H1 (cell line): ENCODE results near the gene GMPR. TPM values are rescaled to one million over a fixed set of nuclear protein-coding genes. Genes with fewer than 3 reads are reported as not detected.

Source experiments
- CTCF ChIA-PET: fragments of 300-600 bp; sonication (Branson Sonifier 250); formaldehyde crosslinking; loops from one replicate; lab custom pipeline; 2021; ENCODE audit not compliant: partially characterized antibody; lab: Charles Lee
- POLR2A ChIA-PET: fragments of 300-600 bp; sonication (Branson Sonifier 250); formaldehyde crosslinking; loops from one replicate; lab custom pipeline; 2021; ENCODE audit warnings: inconsistent platforms; ENCODE audit not compliant: partially characterized antibody; lab: Charles Lee
- DNase-seq, 2 experiments: peaks; one replicate each; pipeline versions ENCODE4 v3.0.0 to v3.0.0-alpha.2; 2010 to 2022; ENCODE audit warnings: low spot score in 2 of 2, low read depth in 1 of 2, mixed read lengths in 1 of 2
- FAIRE-seq: peaks from 2 replicates; lab custom pipeline; 2011; peaks lifted over from hg19 to GRCh38; lab: Jason Lieb, UNC
- H2AFZ ChIP-seq: 2 replicates; pipeline ENCODE4 v1.8.1; 2012; ENCODE audit warnings: low read length, inconsistent platforms
- H2AK5ac ChIP-seq: 2 replicates; pipeline ENCODE4 v1.6.1; 2013; ENCODE audit warnings: low read depth, low read length
- H2BK120ac ChIP-seq: replicated peaks from 2 replicates; pipeline ENCODE3; 2013; ENCODE audit warnings: low read depth, low read length, inconsistent platforms
- H2BK12ac ChIP-seq: 2 replicates; pipeline ENCODE4 v1.6.1; 2013; ENCODE audit warnings: low read depth, low read length
- H2BK15ac ChIP-seq: 2 replicates; pipeline ENCODE4 v1.6.1; 2013; ENCODE audit warnings: low read length
- H2BK20ac ChIP-seq: 2 replicates; pipeline ENCODE4 v1.6.1; 2013; ENCODE audit warnings: low read length
- H2BK5ac ChIP-seq: 2 replicates; pipeline ENCODE4 v1.6.1; 2013; ENCODE audit warnings: low read depth, low read length
- H3K14ac ChIP-seq: 2 replicates; pipeline ENCODE4 v1.6.1; 2013; ENCODE audit warnings: inconsistent platforms; ENCODE audit not compliant: insufficient read length
- H3K18ac ChIP-seq: 2 replicates; pipeline ENCODE4 v1.6.1; 2013; ENCODE audit warnings: low read length; ENCODE audit errors: extremely low read depth
- H3K23ac ChIP-seq: 2 replicates; pipeline ENCODE4 v1.6.1; 2013; ENCODE audit warnings: inconsistent platforms; ENCODE audit not compliant: insufficient read length
- H3K23me2 ChIP-seq: 2 replicates; pipeline ENCODE4 v1.6.1; 2013; ENCODE audit warnings: low read depth, low read length
- H3K27ac ChIP-seq: 2 replicates; pipeline ENCODE4 v1.6.1; 2011; ENCODE audit warnings: low read depth, low read length, inconsistent platforms
- H3K27me3 ChIP-seq, 4 experiments: replicated peaks in 1 of 4; 1 replicate in 1 of 4; 2 replicates in 3 of 4; pipeline versions ENCODE4 v1.6.1 to v1.8.1; 2011 to 2013; ENCODE audit warnings: low read length in 3 of 4, mild to moderate bottlenecking in 3 of 4, inconsistent platforms in 2 of 4, mixed read lengths in 2 of 4, moderate library complexity in 1 of 4; ENCODE audit not compliant: control insufficient read depth in 3 of 4, insufficient read depth in 3 of 4; ENCODE audit errors: extremely low read depth in 1 of 4
- H3K36me3 ChIP-seq, 4 experiments: 2 replicates each; pipeline versions ENCODE4 v1.6.1 to v1.8.1; 2011 to 2013; ENCODE audit warnings: mild to moderate bottlenecking in 4 of 4, low read length in 3 of 4, moderate library complexity in 2 of 4, control low read depth in 1 of 4, inconsistent platforms in 1 of 4; ENCODE audit not compliant: insufficient read depth in 4 of 4, control insufficient read depth in 2 of 4
- H3K4ac ChIP-seq: replicated peaks from 2 replicates; pipeline ENCODE3; 2013; ENCODE audit warnings: low read length, low read depth, mixed read lengths, inconsistent platforms; ENCODE audit not compliant: insufficient read length
- H3K4me1 ChIP-seq, 4 experiments: replicated peaks in 1 of 4; 1 replicate in 1 of 4; 2 replicates in 3 of 4; pipeline versions ENCODE4 v1.6.1 to v1.8.1; 2011 to 2013; ENCODE audit warnings: low read length in 3 of 4, inconsistent platforms in 2 of 4, mixed read lengths in 1 of 4; ENCODE audit not compliant: insufficient read depth in 4 of 4, control insufficient read depth in 3 of 4
- H3K4me2 ChIP-seq, 2 experiments: 2 replicates each; pipeline versions ENCODE4 v1.6.1 to v1.8.1; 2011 to 2013; ENCODE audit warnings: low read depth in 2 of 2, low read length in 2 of 2, control low read depth in 1 of 2, inconsistent platforms in 1 of 2, mild to moderate bottlenecking in 1 of 2; ENCODE audit not compliant: insufficient read depth in 1 of 2
- H3K4me3 ChIP-seq, 4 experiments: fragments of 200-600, 300-600 bp in 1 of 4; sonication (generic), shearing (Covaris generic), sonication (Bioruptor Twin) in 1 of 4; 2 replicates each; pipeline versions ENCODE4 v1.5.1 to v1.8.1; 2011 to 2016; ENCODE audit warnings: low read length in 4 of 4, low read depth in 3 of 4, control low read depth in 2 of 4, inconsistent platforms in 2 of 4, mild to moderate bottlenecking in 2 of 4, mixed read lengths in 1 of 4, moderate library complexity in 1 of 4; ENCODE audit not compliant: insufficient read depth in 2 of 4; ENCODE audit errors: extremely low read depth in 1 of 4
- H3K56ac ChIP-seq: replicated peaks from 2 replicates; pipeline ENCODE3; 2013; ENCODE audit warnings: low read depth, mild to moderate bottlenecking, mixed read lengths, low read length, inconsistent platforms; ENCODE audit not compliant: insufficient read length
- H3K79me1 ChIP-seq: 2 replicates; pipeline ENCODE4 v1.6.1; 2013; ENCODE audit warnings: low read depth, low read length, control low read depth
- H3K79me2 ChIP-seq, 2 experiments: 2 replicates each; pipeline versions ENCODE4 v1.6.1 to v1.8.1; 2012 to 2013; ENCODE audit warnings: low read length in 2 of 2, mild to moderate bottlenecking in 2 of 2, inconsistent platforms in 1 of 2; ENCODE audit not compliant: insufficient read depth in 2 of 2, control insufficient read depth in 1 of 2
- H3K9ac ChIP-seq, 4 experiments: replicated peaks in 1 of 4; 1 replicate in 1 of 4; 2 replicates in 3 of 4; pipeline versions ENCODE4 v1.6.1 to v1.8.1; 2011 to 2013; ENCODE audit warnings: low read depth in 3 of 4, low read length in 3 of 4, control low read depth in 2 of 4, mild to moderate bottlenecking in 2 of 4, moderate library complexity in 2 of 4, inconsistent platforms in 1 of 4; ENCODE audit errors: extremely low read depth in 1 of 4
- H3K9me3 ChIP-seq, 2 experiments: 2 replicates each; pipeline versions ENCODE4 v1.6.1 to v1.8.1; 2012 to 2013; ENCODE audit warnings: mild to moderate bottlenecking in 2 of 2, moderate library complexity in 2 of 2, control low read depth in 1 of 2, inconsistent platforms in 1 of 2, low read depth in 1 of 2, low read length in 1 of 2, mixed read lengths in 1 of 2; ENCODE audit not compliant: insufficient read depth in 2 of 2
- H4K20me1 ChIP-seq, 2 experiments: replicated peaks in 1 of 2; 2 replicates each; pipeline versions ENCODE3 to v1.8.1; 2011 to 2013; ENCODE audit warnings: inconsistent platforms in 2 of 2, low read length in 2 of 2, mild to moderate bottlenecking in 1 of 2; ENCODE audit not compliant: insufficient read depth in 2 of 2, control insufficient read depth in 1 of 2
- H4K5ac ChIP-seq: 2 replicates; pipeline ENCODE4 v1.6.1; 2013; ENCODE audit warnings: low read length, low read depth, mixed read lengths, inconsistent platforms; ENCODE audit not compliant: insufficient read length
- H4K8ac ChIP-seq: 2 replicates; pipeline ENCODE4 v1.8.0; 2013; ENCODE audit warnings: mild to moderate bottlenecking, moderate library complexity, low read length, inconsistent platforms; ENCODE audit not compliant: insufficient read depth; ENCODE audit errors: extremely low read depth
- H4K91ac ChIP-seq: replicated peaks from 2 replicates; pipeline ENCODE3; 2013; ENCODE audit warnings: low read length, mixed read lengths, inconsistent platforms; ENCODE audit not compliant: insufficient read length
- ATF3 ChIP-seq: IDR thresholded peaks from 2 replicates; pipeline ENCODE4 v1.6.1; 2011; ENCODE audit warnings: low read depth, mild to moderate bottlenecking, low read length; ENCODE audit not compliant: insufficient read depth
- E2F6 ChIP-seq: IDR thresholded peaks from 2 replicates; pipeline ENCODE4 v1.6.1; 2012; ENCODE audit warnings: inconsistent platforms
- FOSL1 ChIP-seq: IDR thresholded peaks from 2 replicates; pipeline ENCODE4 v1.6.1; 2011; ENCODE audit warnings: mild to moderate bottlenecking, low read depth, low read length, moderate library complexity; ENCODE audit not compliant: insufficient read depth
- GTF2F1 ChIP-seq: IDR thresholded peaks from 2 replicates; pipeline ENCODE4 v1.6.1; 2012; ENCODE audit warnings: low read depth, low read length, improper control_type of control experiment, borderline replicate concordance
- MAFK ChIP-seq: IDR thresholded peaks from 2 replicates; pipeline ENCODE4 v1.6.1; 2012; ENCODE audit warnings: low read depth, mild to moderate bottlenecking, improper control_type of control experiment, low read length
- PHF8 ChIP-seq: fragments of 200-600 bp; sonication (generic); conservative IDR thresholded peaks from 2 replicates; pipeline ENCODE4 v1.7.1; 2012; ENCODE audit warnings: low read depth, mild to moderate bottlenecking, inconsistent platforms, low read length, moderate library complexity
- POU5F1 ChIP-seq: IDR thresholded peaks from 2 replicates; pipeline ENCODE4 v1.6.1; 2011; ENCODE audit warnings: low read depth, mild to moderate bottlenecking, low read length, moderate library complexity
- RBBP5 ChIP-seq: IDR thresholded peaks from 2 replicates; pipeline ENCODE4 v1.7.1; 2012; ENCODE audit warnings: low read depth, mild to moderate bottlenecking, inconsistent platforms, low read length, moderate library complexity, borderline replicate concordance
- SIRT6 ChIP-seq: IDR thresholded peaks from one replicate; pipeline ENCODE4 v1.7.1; 2012; ENCODE audit warnings: low read length, inconsistent platforms
- SP2 ChIP-seq: IDR thresholded peaks from 2 replicates; pipeline ENCODE4 v1.6.1; 2012; ENCODE audit warnings: mild to moderate bottlenecking, low read length, inconsistent platforms
- TAF1 ChIP-seq: IDR thresholded peaks from 2 replicates; pipeline ENCODE4 v1.6.1; 2011; ENCODE audit warnings: mild to moderate bottlenecking, low read depth, low read length
- YY1 ChIP-seq: IDR thresholded peaks from 2 replicates; pipeline ENCODE4 v1.6.1; 2011; ENCODE audit warnings: low read depth, mild to moderate bottlenecking, low read length
- WGBS, 2 experiments: shearing (Covaris generic) in 1 of 2; methylation state at CpG; one replicate each; pipeline versions ENCODE4 v1.1.6 to v1.1.7; 2013 to 2015; ENCODE audit warnings: low lambda C conversion rate in 2 of 2, mixed read lengths in 2 of 2, inconsistent platforms in 1 of 2, low coverage in 1 of 2, missing lambda C conversion rate in 1 of 2; ENCODE audit not compliant: insufficient replicate concordance in 2 of 2, insufficient coverage in 1 of 2, insufficient read length in 1 of 2; ENCODE audit errors: extremely low coverage in 1 of 2, missing lambda C conversion rate in 1 of 2; 5-methylcytosine and 5-hydroxymethylcytosine counted together
- polyA plus RNA-seq, 7 experiments: library from polyadenylated mRNA; depleted of rRNA in 3 of 7; stranded (reverse) in 5 of 7; unstranded in 2 of 7; fragments of >200 nt in 5 of 7; fragments of 200-250 nt in 2 of 7; gene quantifications; 1 replicate in 5 of 7; 2 replicates in 1 of 7; 4 replicates in 1 of 7; pipeline versions ENCODE4 v1.2.1 to v1.2.3, GENCODE V29; 2011 to 2013; ENCODE audit warnings: missing spikeins in 2 of 7, mixed read lengths in 2 of 7
- total RNA-seq: library from RNA; stranded (reverse); fragmentation: NEBNext Ultra II Directional; extraction: Animal tissue kit (Norgen Biotek cat#: 25700); gene quantifications from 2 replicates; pipeline ENCODE4 v1.2.1, GENCODE V29; 2021

GMPR gene
- total and polyA plus RNA-seq, 2 of the 8 experiments (the other 6 are each of a cell fraction or from before 2014, with no cell fraction given): 0.99 to 1.2 TPM

- Histone ChIP-seq H3K9me3 (no peaks in the 10 kb centered on the region), H3K79me2 (no peaks in the 10 kb centered on the region), H2BK120ac (no peak overlapping the region), H3K4me1 (no peaks in the 10 kb centered on the region; a peak in 2 of 7 replicates), H3K4me3 (no peak overlapping the region), H4K20me1 (no peaks in the 10 kb centered on the region), H3K36me3 (no peaks in the 10 kb centered on the region; a peak in 1 of 8 replicates), H4K91ac (no peak overlapping the region), H4K8ac (no peak overlapping the region), H3K23ac (no peak overlapping the region), H2BK5ac (no peak overlapping the region), H3K79me1 (no peaks in the 10 kb centered on the region), H3K18ac (no peak overlapping the region), H3K4ac (no peak overlapping the region), H3K14ac (no peak overlapping the region), H3K23me2 (no peaks in the 10 kb centered on the region; the same call in 1 of the 2 replicates), H2BK15ac (no peak overlapping the region), H3K4me2 (no peak overlapping the region), H2BK12ac (no peak overlapping the region), H3K9ac (no peak overlapping the region), H3K56ac (no peak overlapping the region), H2AK5ac (no peak overlapping the region), H4K5ac (no peak overlapping the region), H3K27ac (no peak overlapping the region), H2AFZ (no peak overlapping the region), H3K27me3 (no peaks in the 10 kb centered on the region), H2BK20ac (no peak overlapping the region; the same call in 1 of the 2 replicates)
- POLR2A ChIA-PET: no interaction called here
- CTCF ChIA-PET: interaction anchor here (0.6 to 6.1 kb wide), 7 partner anchors 9 to 66 kb away, joined by 3 to 57 read pairs (median 3); partner anchors contain the start of gene GMPR
- 87% methylated on average over 10 of the region's 10 CpGs; no CpG with 5 or more reads in 1 of the 2 experiments for WGBS, 2 experiments
- FAIRE-seq: no peak
- DNase-seq: no peak
- TF ChIP-seq E2F6: no peak
- no peak for TF ChIP-seq FOSL1
- no peak for TF ChIP-seq TAF1
- TF ChIP-seq MAFK: no peak
- no peak for TF ChIP-seq POU5F1
- TF ChIP-seq SP2: no peak
- no peak for TF ChIP-seq GTF2F1
- no peak for TF ChIP-seq PHF8
- TF ChIP-seq SIRT6: no peak
- TF ChIP-seq RBBP5: no peak
- TF ChIP-seq YY1: no peak
- no peak for TF ChIP-seq ATF3
Measured at GRCh38 chr6:16274885-16275589, 36.6 kb downstream of the GMPR start.
